ENCODE measurements around the gene SLC14A1.

The SLC14A1 gene

DNA sequence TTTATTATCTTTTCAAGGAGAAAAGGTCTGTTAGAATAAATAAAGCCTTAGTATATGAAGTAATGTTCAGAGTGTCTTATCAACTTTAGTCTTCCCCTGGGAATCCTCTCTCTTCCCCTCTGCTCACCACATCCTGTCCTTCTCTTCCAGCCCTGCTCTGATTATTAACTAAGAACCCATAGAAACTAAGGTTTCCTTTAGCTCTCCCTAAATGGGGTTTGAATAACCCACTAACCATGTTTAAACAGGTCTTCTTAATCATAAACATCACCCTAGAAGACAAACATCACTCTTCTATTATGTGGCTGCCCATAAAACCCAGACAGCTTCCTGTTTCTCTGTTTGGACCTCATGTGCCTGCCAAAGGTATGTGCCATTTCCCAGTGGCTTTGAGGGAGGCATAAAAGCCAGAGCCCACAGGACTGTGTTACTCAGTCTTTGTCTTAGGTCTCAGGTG, 50.1 kb downstream of the SLC14A1 start:
- DNase-seq: no peak
- TF ChIP-seq, protein P1, sequence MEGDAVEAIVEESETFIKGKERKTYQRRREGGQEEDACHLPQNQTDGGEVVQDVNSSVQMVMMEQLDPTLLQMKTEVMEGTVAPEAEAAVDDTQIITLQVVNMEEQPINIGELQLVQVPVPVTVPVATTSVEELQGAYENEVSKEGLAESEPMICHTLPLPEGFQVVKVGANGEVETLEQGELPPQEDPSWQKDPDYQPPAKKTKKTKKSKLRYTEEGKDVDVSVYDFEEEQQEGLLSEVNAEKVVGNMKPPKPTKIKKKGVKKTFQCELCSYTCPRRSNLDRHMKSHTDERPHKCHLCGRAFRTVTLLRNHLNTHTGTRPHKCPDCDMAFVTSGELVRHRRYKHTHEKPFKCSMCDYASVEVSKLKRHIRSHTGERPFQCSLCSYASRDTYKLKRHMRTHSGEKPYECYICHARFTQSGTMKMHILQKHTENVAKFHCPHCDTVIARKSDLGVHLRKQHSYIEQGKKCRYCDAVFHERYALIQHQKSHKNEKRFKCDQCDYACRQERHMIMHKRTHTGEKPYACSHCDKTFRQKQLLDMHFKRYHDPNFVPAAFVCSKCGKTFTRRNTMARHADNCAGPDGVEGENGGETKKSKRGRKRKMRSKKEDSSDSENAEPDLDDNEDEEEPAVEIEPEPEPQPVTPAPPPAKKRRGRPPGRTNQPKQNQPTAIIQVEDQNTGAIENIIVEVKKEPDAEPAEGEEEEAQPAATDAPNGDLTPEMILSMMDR (IDR thresholded peaks at IDR 0.05; ENCODE audit: low read depth, low read length): no peak
- H3K36me3 ChIP-seq: no peaks in the 10 kb centered on the region
- H3K27ac ChIP-seq: no peak overlapping the region
- peaks cover 86% of the 10 kb centered on the region for H3K27me3 ChIP-seq (ENCODE audit: insufficient read depth, low read depth, severe bottlenecking)
- no peaks in the 10 kb centered on the region for H3K9me3 ChIP-seq (ENCODE audit: severe bottlenecking)
- H3K4me3 ChIP-seq (ENCODE audit: low read depth, low read length): no peak overlapping the region

DNA sequence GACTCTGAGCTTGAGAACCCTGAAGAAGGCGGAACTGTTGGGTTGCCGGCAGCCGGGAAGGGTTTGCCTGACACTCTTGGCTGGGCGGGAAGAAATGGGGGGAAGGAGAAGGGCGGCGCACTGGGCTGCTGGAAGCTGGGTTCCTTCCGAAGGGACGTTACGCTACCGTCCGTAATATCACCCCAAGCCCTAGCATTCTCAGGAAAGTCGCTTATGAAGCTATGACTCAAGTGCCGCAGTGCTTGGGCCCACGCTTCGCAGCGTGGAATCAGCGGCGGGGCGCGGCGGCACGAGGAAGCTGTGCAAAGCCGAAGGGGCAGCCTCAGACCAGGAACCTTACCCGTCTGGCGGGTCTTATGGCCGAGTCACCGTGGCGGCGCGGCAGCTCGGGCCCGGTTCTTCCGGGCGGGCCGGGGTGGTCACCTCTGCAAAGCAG, 51.3 kb downstream of the SLC14A1 start:
- no peak overlapping the region for H3K4me3 ChIP-seq (ENCODE audit: low read depth, low read length)
- peaks cover 87% of the 10 kb centered on the region for H3K27me3 ChIP-seq (ENCODE audit: insufficient read depth, low read depth, severe bottlenecking)
- no peaks in the 10 kb centered on the region for H3K9me3 ChIP-seq (ENCODE audit: severe bottlenecking)
- H3K27ac ChIP-seq: no peak overlapping the region
- no peak for DNase-seq
- TF ChIP-seq, protein P1 (IDR thresholded peaks at IDR 0.05; ENCODE audit: low read depth, low read length): no peak
- H3K36me3 ChIP-seq: no peaks in the 10 kb centered on the region

DNA sequence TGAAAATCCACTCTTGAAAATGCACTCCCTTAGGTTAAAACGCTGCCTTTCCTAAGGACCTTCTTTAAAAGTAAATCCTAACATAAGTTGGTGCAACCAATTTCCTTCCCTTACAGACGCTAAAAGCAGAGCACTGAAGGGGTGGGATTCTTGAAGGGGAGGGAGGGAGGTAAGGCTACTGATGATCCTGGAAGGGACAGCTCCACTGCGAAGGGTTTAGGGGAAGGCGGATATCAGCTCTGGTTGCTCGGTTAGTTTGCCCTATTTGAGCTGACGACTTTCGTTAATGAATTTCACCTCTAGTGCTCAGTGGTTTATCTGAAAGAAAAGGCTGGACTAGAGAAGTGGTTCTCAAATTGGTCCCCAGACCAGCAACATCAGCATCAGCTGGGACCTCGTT, 51.8 kb downstream of the SLC14A1 start:
- no peak overlapping the region for H3K27ac ChIP-seq
- no peaks in the 10 kb centered on the region for H3K9me3 ChIP-seq (ENCODE audit: severe bottlenecking)
- H3K27me3 ChIP-seq (ENCODE audit: insufficient read depth, low read depth, severe bottlenecking): peaks cover 84% of the 10 kb centered on the region
- no peak overlapping the region for H3K4me3 ChIP-seq (ENCODE audit: low read depth, low read length)
- TF ChIP-seq, protein P1 (IDR thresholded peaks at IDR 0.05; ENCODE audit: low read depth, low read length): no peak
- H3K36me3 ChIP-seq: no peaks in the 10 kb centered on the region
- no peak for DNase-seq

DNA sequence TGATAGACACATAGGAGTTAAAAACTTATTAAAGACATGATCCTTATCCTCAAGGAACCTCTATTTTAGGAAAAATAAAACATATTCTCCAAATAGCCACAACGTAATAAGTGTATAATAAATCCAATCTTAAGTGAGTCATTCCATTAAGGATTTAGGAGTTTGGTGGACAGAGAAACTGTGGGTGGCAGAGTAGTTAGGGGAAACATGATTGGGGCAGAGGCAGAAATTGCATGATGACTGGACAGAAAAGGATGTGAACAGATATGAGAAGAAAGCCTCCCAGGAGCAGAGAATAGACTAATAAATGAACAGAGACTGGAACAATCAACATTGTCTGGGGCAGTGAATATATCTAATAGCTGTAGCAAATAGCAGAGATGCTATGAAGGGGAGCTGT, 53.4 kb downstream of the SLC14A1 start:
- H3K27me3 ChIP-seq (ENCODE audit: insufficient read depth, low read depth, severe bottlenecking): peaks cover 94% of the 10 kb centered on the region
- no peaks in the 10 kb centered on the region for H3K9me3 ChIP-seq (ENCODE audit: severe bottlenecking)
- TF ChIP-seq, protein P1 (IDR thresholded peaks at IDR 0.05; ENCODE audit: low read depth, low read length): no peak
- no peak overlapping the region for H3K4me3 ChIP-seq (ENCODE audit: low read depth, low read length)
- no peak overlapping the region for H3K27ac ChIP-seq
- DNase-seq: no peak
- no peaks in the 10 kb centered on the region for H3K36me3 ChIP-seq

DNA sequence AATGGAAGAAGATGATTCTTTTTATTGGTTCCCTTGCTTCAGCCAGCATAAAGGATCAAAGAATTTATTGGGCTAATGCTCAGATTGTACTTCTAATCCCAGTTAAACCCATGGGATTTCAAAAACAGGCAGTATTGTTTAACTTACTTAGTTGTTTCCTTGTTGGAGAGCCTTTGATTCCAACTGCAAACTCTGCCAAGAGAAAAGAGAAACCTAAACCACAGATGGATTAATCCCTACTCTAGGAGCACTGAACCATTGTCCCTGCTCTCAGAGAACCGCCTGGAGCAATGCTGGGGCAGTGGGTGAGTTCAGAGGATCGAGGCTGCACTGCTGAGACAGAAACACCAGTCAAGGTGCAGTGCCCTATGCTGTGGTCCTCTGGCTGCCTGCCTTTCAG, 56.6 kb downstream of the SLC14A1 start:
- H3K4me3 ChIP-seq (ENCODE audit: low read depth, low read length): no peak overlapping the region
- no peaks in the 10 kb centered on the region for H3K36me3 ChIP-seq
- TF ChIP-seq, protein P1 (IDR thresholded peaks at IDR 0.05; ENCODE audit: low read depth, low read length): no peak
- H3K27ac ChIP-seq: no peak overlapping the region
- no peaks in the 10 kb centered on the region for H3K9me3 ChIP-seq (ENCODE audit: severe bottlenecking)
- peaks cover 90% of the 10 kb centered on the region for H3K27me3 ChIP-seq (ENCODE audit: insufficient read depth, low read depth, severe bottlenecking)
- no peak for DNase-seq

DNA sequence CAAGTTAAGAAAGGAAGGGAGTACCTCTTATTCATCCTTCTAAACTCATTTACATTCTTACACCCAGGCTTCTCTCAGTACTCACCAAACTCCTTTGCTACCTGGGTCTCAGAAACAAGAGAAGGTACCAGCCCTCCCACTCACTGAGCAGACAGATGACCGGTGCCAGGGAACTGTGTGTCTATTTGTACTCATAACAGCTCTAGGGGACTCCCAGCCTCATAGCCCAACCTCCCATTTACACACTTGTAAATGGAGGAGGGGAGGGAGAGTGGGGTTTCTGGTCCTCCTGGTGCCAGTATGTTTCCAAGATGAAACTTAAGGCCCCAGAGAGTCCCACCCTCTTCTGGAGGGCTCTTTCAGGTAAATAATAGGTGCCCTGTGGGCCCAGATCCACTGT, 58.7 kb downstream of the SLC14A1 start:
- Histone ChIP-seq H3K27ac (no peak overlapping the region), H3K36me3 (no peaks in the 10 kb centered on the region), H3K4me3 (ENCODE audit: low read depth, low read length) (no peak overlapping the region), H3K9me3 (ENCODE audit: severe bottlenecking) (no peaks in the 10 kb centered on the region), H3K27me3 (ENCODE audit: insufficient read depth, low read depth, severe bottlenecking) (peaks cover 83% of the 10 kb centered on the region)
- TF ChIP-seq, protein P1 (IDR thresholded peaks at IDR 0.05; ENCODE audit: low read depth, low read length): no peak
- DNase-seq: no peak

Measured in WERI-Rb-1 (cell line).